Keratinocyte (primary cell): ENCODE results near the gene SMCO1.

Source experiments
- CTCF ChIP-seq, 3 experiments: IDR thresholded peaks in 1 of 3; conservative IDR thresholded peaks in 1 of 3; optimal IDR thresholded peaks in 1 of 3; 2 replicates in 2 of 3; 3 replicates in 1 of 3; pipeline versions ENCODE3 to v1.5.1; 2011; ENCODE audit warnings: low read length in 3 of 3, mild to moderate bottlenecking in 3 of 3, moderate library complexity in 2 of 3, control low read depth in 1 of 3, inconsistent platforms in 1 of 3; ENCODE audit not compliant: insufficient read depth in 2 of 3; ENCODE audit errors: extremely low read depth in 1 of 3
- EZH2 ChIP-seq: IDR thresholded peaks from one replicate; pipeline ENCODE4 v1.6.1; 2012; ENCODE audit warnings: inconsistent platforms, mild to moderate bottlenecking, low read length, moderate library complexity

- TF ChIP-seq CTCF (optimal IDR thresholded peaks at IDR 0.05 in 1 of 3, IDR thresholded peaks at IDR 0.05 in 1 of 3, conservative IDR thresholded peaks at IDR 0.05 in 1 of 3; ENCODE audit: extremely low read depth in 1 of 3, insufficient read depth in 2 of 3, low read length in 3 of 3) (no peak), EZH2 (no peak)
Measured at GRCh38 chr3:196503196-196504076, 11.7 kb downstream of the SMCO1 start, which contains the start of gene RNF168.
